ENCODE data around the gene CDCA5. TPM values are rescaled to one million over a fixed set of nuclear protein-coding genes. Genes with fewer than 3 reads are reported as not detected.
A peak's percentile ranks its signal among the peaks of the same experiment; 100 is the strongest.

Gene CDCA5
- total RNA-seq, 1 experiment from 2014 or later = 63.4 TPM

DNA sequence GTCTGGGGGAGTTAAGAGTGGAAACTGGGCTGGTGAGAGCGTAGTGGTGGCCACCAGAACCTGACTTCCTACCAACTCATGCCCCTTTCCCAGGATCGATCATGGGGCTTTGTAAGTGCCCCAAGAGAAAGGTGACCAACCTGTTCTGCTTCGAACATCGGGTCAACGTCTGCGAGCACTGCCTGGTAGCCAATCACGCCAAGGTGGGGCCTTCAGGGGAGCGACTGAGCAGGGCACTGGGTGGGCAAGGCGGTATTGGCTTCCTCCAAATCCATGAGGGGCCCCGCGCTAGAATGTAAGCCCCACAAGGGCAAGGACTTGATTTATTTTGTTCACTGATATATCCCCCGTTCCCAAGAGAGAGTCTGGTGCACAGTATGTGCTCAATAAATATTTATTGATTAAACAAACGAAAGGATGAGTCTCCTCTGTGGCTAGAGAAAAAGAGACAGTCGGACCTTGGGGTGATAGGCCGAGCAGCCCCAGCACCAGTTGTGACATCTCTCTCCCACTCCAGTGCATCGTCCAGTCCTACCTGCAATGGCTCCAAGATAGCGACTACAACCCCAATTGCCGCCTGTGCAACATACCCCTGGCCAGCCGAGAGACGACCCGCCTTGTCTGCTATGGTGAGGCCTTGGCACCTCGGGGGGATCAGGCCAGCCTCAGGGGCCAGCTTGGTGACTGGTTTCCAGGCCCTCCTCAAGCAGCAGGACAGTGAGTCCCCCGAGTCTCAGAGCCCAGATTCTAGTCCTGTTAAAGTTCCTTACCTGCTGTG is 947 bp upstream of the CDCA5 start:
- in situ Hi-C loops (cut with HindIII; ENCODE audit: low pct_unique_long_range_greater_than_20kb, low sequenced_read_pairs) = no loop called here
- DNase-seq (ENCODE audit: low read depth) = no peak

GRCh38 chr11:65083134-65083833 is 556 bp downstream of the CDCA5 start:
- DNase-seq (ENCODE audit: low read depth) = no peak
- in situ Hi-C loops (cut with HindIII; ENCODE audit: low pct_unique_long_range_greater_than_20kb, low sequenced_read_pairs) = no loop called here

- DNase-seq (ENCODE audit: low read depth) = no peak
- in situ Hi-C loops (cut with HindIII; ENCODE audit: low pct_unique_long_range_greater_than_20kb, low sequenced_read_pairs) = no loop called here
Measured at GRCh38 chr11:65078786-65079342, 5.0 kb downstream of the CDCA5 start.

DNA sequence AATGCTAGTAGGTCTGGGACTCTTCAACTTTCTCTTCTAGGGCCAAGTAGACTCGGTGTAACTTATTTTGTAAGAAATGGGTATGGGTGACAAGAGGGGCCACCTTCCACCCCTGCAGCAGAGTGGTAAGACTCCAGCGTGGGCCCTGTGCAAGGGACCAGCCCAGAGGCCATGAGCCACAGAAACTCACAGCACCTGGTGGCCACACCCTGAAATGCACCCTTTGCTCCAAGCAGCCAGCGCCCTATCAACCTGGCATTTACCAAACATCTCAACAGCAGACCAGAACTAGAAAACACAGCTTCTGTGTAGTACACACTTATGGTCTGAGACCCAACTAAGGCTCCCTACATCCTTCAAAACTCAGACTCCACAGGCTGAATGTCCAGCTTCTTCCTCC is 5.7 kb downstream of the CDCA5 start:
- peak; percentile 17 for DNase-seq (ENCODE audit: low read depth)

GRCh38 chr11:65077451-65077850 is 6.4 kb downstream of the CDCA5 start:
- DNase-seq (ENCODE audit: low read depth) = no peak
- in situ Hi-C loops (cut with HindIII; ENCODE audit: low pct_unique_long_range_greater_than_20kb, low sequenced_read_pairs) = no loop called here

More for the DNA sequence above, 5.7 kb downstream of the CDCA5 start:
- in situ Hi-C loops (cut with HindIII; ENCODE audit: low pct_unique_long_range_greater_than_20kb, low sequenced_read_pairs) = no loop called here

DNA sequence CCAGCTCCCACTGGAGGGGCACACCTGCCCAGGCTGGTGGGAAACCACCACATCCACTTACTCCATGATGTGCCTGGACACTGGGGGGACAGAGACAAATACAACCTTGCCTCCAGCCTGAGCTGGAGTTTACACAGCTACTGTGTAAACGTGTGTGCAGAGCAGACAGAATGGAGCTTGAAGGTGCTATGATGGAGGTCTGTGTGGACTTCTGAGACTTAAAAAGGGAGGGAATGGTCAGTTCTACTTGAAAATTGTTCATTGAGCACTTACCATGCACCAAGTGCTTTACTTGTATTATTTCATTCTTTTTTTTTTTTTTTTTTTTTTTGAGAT is 11.2 kb downstream of the CDCA5 start:
- DNase-seq (ENCODE audit: low read depth) = no peak
- in situ Hi-C loops (cut with HindIII; ENCODE audit: low pct_unique_long_range_greater_than_20kb, low sequenced_read_pairs) = no loop called here

DNA sequence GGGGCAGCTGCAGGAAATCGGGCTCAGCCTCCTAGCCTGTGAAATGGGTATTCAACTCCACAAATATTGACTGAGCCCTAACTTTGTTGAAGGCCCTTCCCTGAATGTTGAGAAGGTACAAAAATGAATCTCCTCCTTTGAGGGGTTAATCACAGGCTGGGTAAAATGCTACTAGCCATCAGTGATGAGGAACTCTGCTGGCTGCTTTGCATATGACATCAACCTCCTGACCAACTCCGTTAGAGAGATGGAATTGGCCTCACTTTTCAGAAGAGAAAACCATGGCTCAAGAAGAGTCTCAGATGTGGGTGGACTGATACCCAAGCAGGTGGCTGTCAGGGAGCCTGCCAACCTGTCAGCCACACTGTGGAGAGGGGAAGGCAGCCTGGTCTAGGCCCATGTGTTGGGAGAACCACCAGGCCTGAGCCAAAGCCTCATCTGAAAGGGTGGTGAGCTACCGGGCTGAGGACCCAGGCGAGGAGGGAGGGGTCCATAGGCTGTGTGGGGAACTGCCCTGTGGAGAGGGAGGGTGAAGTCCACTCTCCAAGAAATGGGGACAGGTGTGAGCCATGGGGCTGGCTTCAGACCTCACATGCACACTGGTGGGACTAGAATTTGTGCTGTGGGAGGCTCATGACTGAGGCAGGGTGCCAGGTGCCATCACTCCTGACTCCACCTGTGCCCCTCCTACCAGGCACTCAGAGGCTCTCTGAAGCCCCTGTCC is 11.8 kb downstream of the CDCA5 start:
- in situ Hi-C loops (cut with HindIII; ENCODE audit: low pct_unique_long_range_greater_than_20kb, low sequenced_read_pairs) = no loop called here
- DNase-seq (ENCODE audit: low read depth) = no peak

- in situ Hi-C loops (cut with HindIII; ENCODE audit: low pct_unique_long_range_greater_than_20kb, low sequenced_read_pairs) = no loop called here
- DNase-seq (ENCODE audit: low read depth) = no peak
Measured at GRCh38 chr11:65069217-65069616, 14.6 kb downstream of the CDCA5 start.

DNA sequence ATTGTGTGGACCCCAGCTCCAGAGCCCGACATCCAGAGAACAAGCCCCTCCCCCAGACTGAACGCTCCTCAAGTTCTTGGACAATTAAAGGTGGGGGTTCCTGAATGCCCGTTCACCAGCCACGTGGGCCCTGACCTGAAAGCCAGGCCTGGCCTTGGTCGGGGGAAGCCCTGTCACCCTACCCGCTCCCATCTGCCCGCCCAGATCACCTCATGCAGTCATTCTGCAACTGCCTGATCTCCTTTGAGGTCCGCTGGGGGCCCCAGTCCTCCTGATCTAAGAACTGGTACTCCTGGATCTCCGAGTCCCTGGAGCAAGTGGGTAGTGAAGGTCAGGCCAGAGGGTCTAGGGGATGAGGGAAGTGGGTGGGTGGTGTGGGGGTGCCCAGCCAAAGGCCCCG is 16.4 kb downstream of the CDCA5 start:
- DNase-seq (ENCODE audit: low read depth) = no peak
- in situ Hi-C loops (cut with HindIII; ENCODE audit: low pct_unique_long_range_greater_than_20kb, low sequenced_read_pairs) = no loop called here

- in situ Hi-C loops (cut with HindIII; ENCODE audit: low pct_unique_long_range_greater_than_20kb, low sequenced_read_pairs) = no loop called here
- DNase-seq (ENCODE audit: low read depth) = no peak
Measured at GRCh38 chr11:65066805-65067291, 17.0 kb downstream of the CDCA5 start.

GRCh38 chr11:65066315-65066714 is 17.5 kb downstream of the CDCA5 start:
- DNase-seq (ENCODE audit: low read depth) = no peak
- in situ Hi-C loops (cut with HindIII; ENCODE audit: low pct_unique_long_range_greater_than_20kb, low sequenced_read_pairs) = no loop called here

DNA sequence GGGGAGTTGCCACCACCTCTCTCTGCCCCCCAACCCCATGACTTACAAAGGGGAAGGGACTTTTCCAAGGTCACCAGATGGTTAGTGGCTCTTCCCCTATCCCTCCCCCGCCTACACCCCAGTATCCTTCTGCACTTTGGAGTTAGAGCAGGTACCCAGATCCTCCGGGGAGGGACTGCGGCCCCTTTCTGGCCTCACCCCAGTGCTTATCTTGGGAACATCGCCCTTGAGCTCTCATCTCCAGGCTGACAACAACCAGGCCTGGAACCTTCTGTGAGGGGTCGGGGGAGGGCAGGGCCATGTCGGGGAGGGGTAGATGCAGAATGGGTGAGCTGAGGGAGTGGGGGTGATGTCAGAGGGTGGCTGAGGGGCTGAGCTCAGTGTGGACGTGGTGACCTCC is 18.0 kb downstream of the CDCA5 start:
- DNase-seq (ENCODE audit: low read depth) = no peak
- in situ Hi-C loops (cut with HindIII; ENCODE audit: low pct_unique_long_range_greater_than_20kb, low sequenced_read_pairs) = no loop called here

DNA sequence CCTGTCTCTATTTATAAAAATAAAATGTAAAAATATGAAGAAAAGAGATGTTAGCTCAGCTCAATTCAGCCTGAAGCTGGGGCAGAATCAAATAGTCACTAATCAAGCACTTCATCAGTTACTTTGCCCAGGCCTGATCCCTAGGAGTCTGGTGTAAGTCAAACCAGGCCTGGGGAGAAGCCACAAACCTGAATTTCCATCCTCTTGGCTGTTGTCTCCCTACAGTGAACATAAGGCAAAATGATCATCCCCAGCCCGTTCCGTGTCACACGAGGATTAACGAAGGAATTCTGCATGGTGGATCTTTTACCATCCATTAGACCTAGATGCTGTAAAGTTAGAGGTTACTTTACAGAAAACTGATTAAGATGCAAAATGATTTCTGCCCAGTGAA is 19.0 kb downstream of the CDCA5 start:
- in situ Hi-C loops (cut with HindIII; ENCODE audit: low pct_unique_long_range_greater_than_20kb, low sequenced_read_pairs) = no loop called here
- DNase-seq (ENCODE audit: low read depth) = no peak

DNA sequence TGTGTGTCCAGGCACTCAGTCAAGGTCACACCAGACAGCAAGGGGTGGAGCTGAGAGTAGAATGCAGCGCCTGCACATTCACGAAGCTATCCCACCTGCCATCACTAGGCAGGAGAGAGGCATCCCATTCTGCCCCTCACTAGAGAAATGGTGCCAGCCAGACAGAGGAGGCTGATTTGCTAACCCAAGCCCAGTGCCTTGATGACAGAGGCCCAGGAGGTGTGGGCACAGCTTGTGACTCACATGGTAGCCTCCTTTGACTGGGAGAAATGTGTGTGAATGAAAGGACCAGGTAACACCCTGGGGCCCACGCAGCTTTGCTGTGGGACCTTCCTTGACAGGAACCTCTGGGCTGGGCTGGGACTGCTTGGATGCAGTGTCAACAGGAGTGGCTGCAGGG is 20.3 kb downstream of the CDCA5 start:
- in situ Hi-C loops (cut with HindIII; ENCODE audit: low pct_unique_long_range_greater_than_20kb, low sequenced_read_pairs) = no loop called here
- DNase-seq (ENCODE audit: low read depth) = no peak

DNA sequence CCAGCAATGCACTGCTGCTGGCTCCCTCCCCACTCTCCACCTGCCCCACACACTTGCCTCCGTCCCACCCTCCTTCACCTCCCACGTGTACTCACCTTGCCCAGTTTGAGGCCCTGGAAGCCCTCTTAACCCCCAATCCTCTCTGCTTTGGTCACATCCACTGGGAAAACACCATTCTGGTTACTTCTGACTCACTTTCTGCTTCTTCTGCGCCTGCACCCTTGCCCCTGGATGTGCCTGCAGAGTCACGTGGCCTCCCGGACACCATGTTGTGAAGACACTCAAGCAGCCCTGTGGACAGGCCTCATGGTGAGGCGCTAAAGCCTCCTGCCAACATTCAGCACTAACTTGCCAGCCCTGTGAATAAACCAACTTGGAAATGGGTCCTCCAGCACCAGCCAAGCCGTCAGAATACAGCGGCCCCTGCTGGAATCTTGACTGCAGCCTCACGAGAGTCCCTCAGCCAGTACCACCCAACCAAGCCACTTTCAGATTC is 22.9 kb downstream of the CDCA5 start:
- DNase-seq (ENCODE audit: low read depth) = no peak
- in situ Hi-C loops (cut with HindIII; ENCODE audit: low pct_unique_long_range_greater_than_20kb, low sequenced_read_pairs) = no loop called here

DNA sequence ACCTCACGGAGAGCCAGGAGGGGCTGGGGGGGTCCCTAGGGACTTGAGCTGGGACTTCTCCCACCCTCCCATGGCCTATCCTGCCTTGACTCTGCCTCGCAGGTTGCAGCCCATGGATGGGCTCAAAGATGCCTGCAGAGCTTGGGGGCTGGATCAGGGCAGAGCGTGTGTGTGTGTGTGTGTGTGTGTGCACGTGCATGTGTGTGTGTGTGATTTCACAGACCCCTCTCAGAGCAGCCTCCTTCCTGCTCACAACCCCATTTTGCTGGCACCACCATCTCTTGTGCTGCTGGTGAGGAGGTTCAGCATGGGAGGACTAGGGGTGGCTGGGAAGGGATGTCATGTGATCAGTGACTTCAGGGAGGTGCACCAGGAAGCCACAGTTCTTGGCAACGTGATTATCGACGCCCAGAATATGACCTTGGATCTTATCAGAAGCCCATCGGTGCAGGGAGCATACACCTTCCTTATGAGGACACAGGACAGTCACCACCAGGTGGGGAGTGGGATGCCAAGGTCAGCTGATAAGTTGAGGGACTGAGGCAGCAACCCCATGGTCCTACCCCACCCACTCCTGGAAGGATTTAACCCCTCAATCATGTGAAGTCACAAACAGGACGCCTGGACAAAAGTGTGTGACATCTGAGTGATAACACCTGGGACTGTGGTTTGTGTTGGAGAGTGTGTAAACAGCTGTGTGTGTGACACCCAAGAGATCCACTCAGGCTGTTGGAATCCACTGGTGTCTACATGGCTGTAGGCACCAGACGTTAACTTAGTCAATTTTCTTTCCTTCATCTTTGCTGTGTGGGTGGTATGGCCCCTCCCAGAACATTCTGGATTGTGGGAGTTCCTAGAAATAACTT is 23.6 kb downstream of the CDCA5 start:
- DNase-seq (ENCODE audit: low read depth) = no peak
- in situ Hi-C loops (cut with HindIII; ENCODE audit: low pct_unique_long_range_greater_than_20kb, low sequenced_read_pairs) = no loop called here

DNA sequence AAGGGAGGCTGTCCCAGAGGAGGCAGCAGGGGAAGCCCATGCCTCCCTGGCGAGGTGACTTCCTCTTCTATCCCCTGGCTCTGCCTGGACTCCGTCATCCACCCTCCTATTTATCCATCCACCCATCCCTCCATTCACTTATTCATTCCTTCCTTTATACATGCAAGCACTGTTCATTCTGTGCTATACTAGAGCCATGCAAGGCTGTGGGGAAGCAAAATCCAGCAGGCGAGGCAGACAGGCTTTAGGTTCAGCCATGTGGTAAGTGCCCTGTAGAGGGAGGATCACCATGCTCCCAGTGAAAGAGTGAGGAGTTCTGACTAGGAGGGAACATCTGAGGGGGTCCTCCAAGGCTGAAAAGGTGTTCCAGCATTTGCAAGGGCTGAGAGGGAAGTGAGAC is 24.3 kb downstream of the CDCA5 start:
- no peak for DNase-seq (ENCODE audit: low read depth)
- in situ Hi-C loops (cut with HindIII; ENCODE audit: low pct_unique_long_range_greater_than_20kb, low sequenced_read_pairs) = no loop called here
